ENCODE data around the gene PER1. TPM values are rescaled to one million over a fixed set of nuclear protein-coding genes. Genes with fewer than 3 reads are reported as not detected.

The PER1 gene
- total and polyA plus RNA-seq, 2 of the 4 experiments (the other 2 are of a cell fraction) = 3.4 to 10.5 TPM

- H2AK5ac ChIP-seq (ENCODE audit: low read depth, low read length) = no peak overlapping the region
- no peak overlapping the region for H2BK15ac ChIP-seq (ENCODE audit: low read depth, low read length)
- no peak overlapping the region for H3K27ac ChIP-seq (ENCODE audit: insufficient read depth, low read length)
- TF ChIP-seq CTCF (conservative IDR thresholded peaks at IDR 0.05; ENCODE audit: low read depth, low read length) (no peak), RCOR1 (IDR thresholded peaks at IDR 0.05; ENCODE audit: insufficient replicate concordance, low read length) (no peak), RAD21 (IDR thresholded peaks at IDR 0.05; ENCODE audit: low read length) (no peak), SMC3 (IDR thresholded peaks at IDR 0.05; ENCODE audit: low read depth, low read length) (no peak), USF2 (IDR thresholded peaks at IDR 0.05; ENCODE audit: low read depth, low read length) (no peak), MAFK (IDR thresholded peaks at IDR 0.05; ENCODE audit: low read depth, low read length) (no peak), RFX5 (IDR thresholded peaks at IDR 0.05; ENCODE audit: low read depth, low read length) (no peak)
- no peaks in the 10 kb centered on the region for H4K20me1 ChIP-seq (ENCODE audit: insufficient read depth, low read length)
- H4K8ac ChIP-seq (ENCODE audit: low read depth in 2 of 2, low read length in 2 of 2) = no peak overlapping the region
- H3K56ac ChIP-seq (ENCODE audit: extremely low read depth, insufficient read depth, low read length) = no peak overlapping the region
- no peak for ATAC-seq (ENCODE audit: low read depth)
- POLR2A ChIA-PET (ENCODE audit: unreplicated experiment) = no interaction called here
- H3K27me3 ChIP-seq (ENCODE audit: control insufficient read depth, insufficient read depth, low read length) = peaks cover 37% of the 10 kb centered on the region
- no TSS peak for BruUV-seq (replicated peaks)
- H2BK5ac ChIP-seq (ENCODE audit: low read depth, low read length, poor library complexity, severe bottlenecking) = no peak overlapping the region
- H4K91ac ChIP-seq (ENCODE audit: insufficient read depth, low read depth, low read length) = no peak overlapping the region
- WGBS, 2 experiments (ENCODE audit: extremely low coverage in 2 of 2, insufficient read length in 1 of 2) = 35% methylated on average over 4 of the region's 6 CpGs; no CpG with 5 or more reads in 1 of the 2 experiments
- H3K9me1 ChIP-seq (ENCODE audit: insufficient read depth, low read length) = no peaks in the 10 kb centered on the region; the same call in 1 of the 2 replicates
- DNase-seq = no peak
- no peaks in the 10 kb centered on the region for H3K9me3 ChIP-seq (ENCODE audit: control insufficient read depth, insufficient read depth, low read length)
- no peak overlapping the region for H3K14ac ChIP-seq (replicated peaks; ENCODE audit: low read depth, low read length)
- H2BK120ac ChIP-seq (ENCODE audit: low read depth, low read length) = no peak overlapping the region
- CTCF ChIA-PET = no interaction called here
- no peak overlapping the region for H3K18ac ChIP-seq (ENCODE audit: low read depth, low read length)
- H3K9ac ChIP-seq (ENCODE audit: low read depth, low read length) = no peak overlapping the region
- H2BK20ac ChIP-seq (ENCODE audit: low read depth, low read length) = no peak overlapping the region
- in situ Hi-C loops (cut with MboI; ENCODE audit: low sequenced_read_pairs) (no loop called here), dilution Hi-C loops (cut with HindIII; ENCODE audit: low sequenced_read_pairs, unreplicated experiment) (loop anchor here (25.0 kb wide), 1 partner anchor 136 kb away; the partner anchor contains the start of genes CTC1 and PFAS), intact Hi-C loops (cut with micrococcal nuclease) (no loop called here)
- H3K79me1 ChIP-seq (ENCODE audit: low read depth in 1 of 2, low read length in 2 of 2) = no peaks in the 10 kb centered on the region
- H2AFZ ChIP-seq (replicated peaks; ENCODE audit: low read length, poor library complexity) = no peak overlapping the region
- H3K4ac ChIP-seq (ENCODE audit: low read depth, low read length) = no peak overlapping the region
- H3K23ac ChIP-seq (ENCODE audit: low read depth, low read length) = no peak overlapping the region
- no peak overlapping the region for H4K5ac ChIP-seq (ENCODE audit: low read depth, low read length)
- no peak overlapping the region for H3K4me3 ChIP-seq (ENCODE audit: insufficient read depth, low read depth, low read length)
- no peaks in the 10 kb centered on the region for H3K36me3 ChIP-seq (ENCODE audit: control insufficient read depth, insufficient read depth, low read length)
- no peak overlapping the region for H3K4me2 ChIP-seq (ENCODE audit: low read depth, low read length)
- H3K4me1 ChIP-seq (ENCODE audit: control insufficient read depth, insufficient read depth, low read length) = peaks cover 2% of the 10 kb centered on the region; the same call in 1 of the 2 replicates
- H2AK9ac ChIP-seq (replicated peaks; ENCODE audit: low read depth, low read length, poor library complexity) = no peak overlapping the region
These were observed 50.5 kb downstream of the PER1 start for GRCh38 chr17:8101721-8102120.

All from IMR-90 (cell line).